ENCODE data around the gene C1GALT1C1L.

DNA sequence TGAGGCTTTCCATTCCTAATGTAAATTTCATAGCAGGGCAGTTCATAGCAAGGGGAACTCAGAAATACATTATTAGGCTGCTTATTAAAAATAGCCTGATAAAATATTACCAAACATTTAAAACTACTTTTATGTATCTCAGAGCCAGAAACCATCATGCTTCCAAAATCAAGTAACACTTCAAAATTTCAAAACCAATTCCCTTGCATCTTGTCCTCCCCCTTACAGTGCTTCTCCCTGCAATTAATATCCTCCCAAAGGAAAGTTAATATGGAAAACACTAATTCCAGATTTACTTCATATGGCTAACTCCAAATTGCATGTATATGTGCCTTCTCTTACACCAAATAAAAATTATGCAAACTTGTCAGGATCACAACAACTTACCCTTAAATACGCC lies 32.5 kb downstream of the C1GALT1C1L start:
- TF ChIP-seq, protein P1, sequence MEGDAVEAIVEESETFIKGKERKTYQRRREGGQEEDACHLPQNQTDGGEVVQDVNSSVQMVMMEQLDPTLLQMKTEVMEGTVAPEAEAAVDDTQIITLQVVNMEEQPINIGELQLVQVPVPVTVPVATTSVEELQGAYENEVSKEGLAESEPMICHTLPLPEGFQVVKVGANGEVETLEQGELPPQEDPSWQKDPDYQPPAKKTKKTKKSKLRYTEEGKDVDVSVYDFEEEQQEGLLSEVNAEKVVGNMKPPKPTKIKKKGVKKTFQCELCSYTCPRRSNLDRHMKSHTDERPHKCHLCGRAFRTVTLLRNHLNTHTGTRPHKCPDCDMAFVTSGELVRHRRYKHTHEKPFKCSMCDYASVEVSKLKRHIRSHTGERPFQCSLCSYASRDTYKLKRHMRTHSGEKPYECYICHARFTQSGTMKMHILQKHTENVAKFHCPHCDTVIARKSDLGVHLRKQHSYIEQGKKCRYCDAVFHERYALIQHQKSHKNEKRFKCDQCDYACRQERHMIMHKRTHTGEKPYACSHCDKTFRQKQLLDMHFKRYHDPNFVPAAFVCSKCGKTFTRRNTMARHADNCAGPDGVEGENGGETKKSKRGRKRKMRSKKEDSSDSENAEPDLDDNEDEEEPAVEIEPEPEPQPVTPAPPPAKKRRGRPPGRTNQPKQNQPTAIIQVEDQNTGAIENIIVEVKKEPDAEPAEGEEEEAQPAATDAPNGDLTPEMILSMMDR (IDR thresholded peaks at IDR 0.05; ENCODE audit: poor library complexity, severe bottlenecking), result no peak
- TF ChIP-seq, protein P2, sequence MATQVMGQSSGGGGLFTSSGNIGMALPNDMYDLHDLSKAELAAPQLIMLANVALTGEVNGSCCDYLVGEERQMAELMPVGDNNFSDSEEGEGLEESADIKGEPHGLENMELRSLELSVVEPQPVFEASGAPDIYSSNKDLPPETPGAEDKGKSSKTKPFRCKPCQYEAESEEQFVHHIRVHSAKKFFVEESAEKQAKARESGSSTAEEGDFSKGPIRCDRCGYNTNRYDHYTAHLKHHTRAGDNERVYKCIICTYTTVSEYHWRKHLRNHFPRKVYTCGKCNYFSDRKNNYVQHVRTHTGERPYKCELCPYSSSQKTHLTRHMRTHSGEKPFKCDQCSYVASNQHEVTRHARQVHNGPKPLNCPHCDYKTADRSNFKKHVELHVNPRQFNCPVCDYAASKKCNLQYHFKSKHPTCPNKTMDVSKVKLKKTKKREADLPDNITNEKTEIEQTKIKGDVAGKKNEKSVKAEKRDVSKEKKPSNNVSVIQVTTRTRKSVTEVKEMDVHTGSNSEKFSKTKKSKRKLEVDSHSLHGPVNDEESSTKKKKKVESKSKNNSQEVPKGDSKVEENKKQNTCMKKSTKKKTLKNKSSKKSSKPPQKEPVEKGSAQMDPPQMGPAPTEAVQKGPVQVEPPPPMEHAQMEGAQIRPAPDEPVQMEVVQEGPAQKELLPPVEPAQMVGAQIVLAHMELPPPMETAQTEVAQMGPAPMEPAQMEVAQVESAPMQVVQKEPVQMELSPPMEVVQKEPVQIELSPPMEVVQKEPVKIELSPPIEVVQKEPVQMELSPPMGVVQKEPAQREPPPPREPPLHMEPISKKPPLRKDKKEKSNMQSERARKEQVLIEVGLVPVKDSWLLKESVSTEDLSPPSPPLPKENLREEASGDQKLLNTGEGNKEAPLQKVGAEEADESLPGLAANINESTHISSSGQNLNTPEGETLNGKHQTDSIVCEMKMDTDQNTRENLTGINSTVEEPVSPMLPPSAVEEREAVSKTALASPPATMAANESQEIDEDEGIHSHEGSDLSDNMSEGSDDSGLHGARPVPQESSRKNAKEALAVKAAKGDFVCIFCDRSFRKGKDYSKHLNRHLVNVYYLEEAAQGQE (IDR thresholded peaks at IDR 0.05; ENCODE audit: borderline replicate concordance), result no peak
